HEK293T (cell line): ENCODE results near the gene APOBEC3H.
A peak's percentile ranks its signal among the peaks of the same experiment; 100 is the strongest.

Source experiments
- CTCF ChIA-PET: fragments of 350-600 bp; formaldehyde crosslinking; extraction: SDS; loops from one replicate; lab custom pipeline; 2021; ENCODE audit warnings: antibody characterized with exemption, inconsistent platforms; lab: Yijun Ruan, JAX
- POLR2A ChIA-PET: fragments of 350-600 bp; formaldehyde crosslinking; extraction: SDS; loops from one replicate; lab custom pipeline; 2020; ENCODE audit warnings: antibody characterized with exemption, inconsistent platforms; lab: Yijun Ruan, JAX
- DNase-seq: peaks from one replicate; pipeline ENCODE4 v3.0.0; 2012; ENCODE audit warnings: mixed read lengths; ENCODE audit errors: extremely low spot score
- ARNT ChIP-seq: fragments of 450-650 bp; IDR thresholded peaks from 2 replicates; pipeline ENCODE4 v1.6.1; 2017; ENCODE audit warnings: mild to moderate bottlenecking
- BHLHE40 ChIP-seq: fragments of 450-650 bp; IDR thresholded peaks from 2 replicates; pipeline ENCODE4 v1.6.1; 2016; ENCODE audit warnings: mild to moderate bottlenecking, moderate library complexity, borderline replicate concordance
- CTBP1 ChIP-seq: fragments of 450-650 bp; IDR thresholded peaks from 2 replicates; pipeline ENCODE4 v1.6.1; 2016; ENCODE audit warnings: borderline replicate concordance
- ELF4 ChIP-seq: fragments of 450-650 bp; IDR thresholded peaks from 2 replicates; pipeline ENCODE4 v1.6.1; 2017; ENCODE audit warnings: antibody characterized with exemption
- FOXA1 ChIP-seq: fragments of 450-650 bp; IDR thresholded peaks from 2 replicates; pipeline ENCODE4 v1.6.1; 2016; ENCODE audit warnings: mild to moderate bottlenecking
- FOXK2 ChIP-seq: fragments of 450-650 bp; IDR thresholded peaks from 2 replicates; pipeline ENCODE4 v1.6.1; 2016; ENCODE audit warnings: mild to moderate bottlenecking
- FOXM1 ChIP-seq: fragments of 450-650 bp; IDR thresholded peaks from 2 replicates; pipeline ENCODE4 v1.6.1; 2017; ENCODE audit warnings: mild to moderate bottlenecking, borderline replicate concordance
- HDGF ChIP-seq: fragments of 450-650 bp; IDR thresholded peaks from 2 replicates; pipeline ENCODE4 v1.6.1; 2017; ENCODE audit warnings: antibody characterized with exemption, borderline replicate concordance
- L3MBTL2 ChIP-seq: fragments of 450-650 bp; conservative IDR thresholded peaks from 2 replicates; pipeline ENCODE4 v1.6.1; 2016; ENCODE audit warnings: mild to moderate bottlenecking
- LEF1 ChIP-seq: fragments of 450-650 bp; IDR thresholded peaks from 2 replicates; pipeline ENCODE4 v1.6.1; 2017; ENCODE audit warnings: mild to moderate bottlenecking, borderline replicate concordance
- NFRKB ChIP-seq: fragments of 450-650 bp; IDR thresholded peaks from 2 replicates; pipeline ENCODE4 v1.6.1; 2016; ENCODE audit warnings: mild to moderate bottlenecking, moderate library complexity
- PKNOX1 ChIP-seq: fragments of 450-650 bp; IDR thresholded peaks from 2 replicates; pipeline ENCODE4 v1.6.1; 2016
- SP1 ChIP-seq: fragments of 450-650 bp; IDR thresholded peaks from 2 replicates; pipeline ENCODE4 v1.6.1; 2017
- SUZ12 ChIP-seq: fragments of 450-650 bp; IDR thresholded peaks from 2 replicates; pipeline ENCODE4 v1.6.1; 2016; ENCODE audit warnings: mild to moderate bottlenecking
- TARDBP ChIP-seq: fragments of 450-650 bp; IDR thresholded peaks from 2 replicates; pipeline ENCODE4 v1.6.1; 2016
- ZNF384 ChIP-seq: fragments of 450-650 bp; IDR thresholded peaks from 2 replicates; pipeline ENCODE4 v1.6.1; 2016

APOBEC3H gene

GRCh38 chr22:39103431-39103830 lies 6.4 kb downstream of the APOBEC3H start:
- POLR2A ChIA-PET = interaction anchor here (1.2 kb wide), 1 partner anchor 14 kb away, joined by 3 read pairs; no protein-coding TSS in a partner anchor
- TF ChIP-seq CTBP1 (no peak), FOXA1 (no peak), FOXK2 (no peak)
- no peak for DNase-seq
- CTCF ChIA-PET = no interaction called here

- ChIA-PET CTCF (no interaction called here), POLR2A (no interaction called here)
- no peak for DNase-seq
- TF ChIP-seq SUZ12 (no peak), HDGF (no peak), PKNOX1 (no peak)
These were observed 9.3 kb downstream of the APOBEC3H start for GRCh38 chr22:39106326-39106725.

- no peak for TF ChIP-seq TARDBP
- TF ChIP-seq ZNF384 = no peak
- no peak for TF ChIP-seq L3MBTL2
- POLR2A ChIA-PET = no interaction called here
- CTCF ChIA-PET = interaction anchor here (0.6 kb wide), 1 partner anchor 17 kb away, joined by 3 read pairs; no protein-coding TSS in a partner anchor
- DNase-seq = no peak
These were observed 11.4 kb downstream of the APOBEC3H start for GRCh38 chr22:39108487-39108886.

GRCh38 chr22:39109361-39109760 lies 12.3 kb downstream of the APOBEC3H start:
- CTCF ChIA-PET = no interaction called here
- DNase-seq = no peak
- TF ChIP-seq ELF4 (no peak), FOXM1 (no peak)
- POLR2A ChIA-PET = no interaction called here

- ChIA-PET POLR2A (interaction anchor here (0.8 kb wide), 1 partner anchor 12 kb away, joined by 3 read pairs; no protein-coding TSS in a partner anchor), CTCF (no interaction called here)
- no peak for TF ChIP-seq SP1
- peak; percentile 88 for TF ChIP-seq PKNOX1
- TF ChIP-seq HDGF = no peak
- TF ChIP-seq NFRKB = no peak
- DNase-seq = no peak
These were observed 13.9 kb downstream of the APOBEC3H start for GRCh38 chr22:39110631-39111561.

- DNase-seq = peak; percentile 14
- ChIA-PET CTCF (interaction anchor here (0.7 to 1.9 kb wide), 2 partner anchors 345 to 348 kb away, joined by 3 to 6 read pairs; no protein-coding TSS in a partner anchor), POLR2A (interaction anchor here (0.6 kb wide), 1 partner anchor 248 kb away, joined by 4 read pairs; no protein-coding TSS in a partner anchor)
- no peak for TF ChIP-seq ARNT
- TF ChIP-seq TARDBP = no peak
- no peak for TF ChIP-seq BHLHE40
- no peak for TF ChIP-seq ELF4
- peak; percentile 24 for TF ChIP-seq ZNF384
- TF ChIP-seq LEF1 = no peak
- no peak for TF ChIP-seq HDGF
- TF ChIP-seq CTBP1 = no peak
These were observed 17.1 kb downstream of the APOBEC3H start for GRCh38 chr22:39114112-39114511.

GRCh38 chr22:39115570-39115969 lies 18.5 kb downstream of the APOBEC3H start:
- ChIA-PET POLR2A (no interaction called here), CTCF (interaction anchor here (0.6 kb wide), 1 partner anchor 8 kb away, joined by 3 read pairs; no protein-coding TSS in a partner anchor)
- no peak for TF ChIP-seq TARDBP
- no peak for TF ChIP-seq LEF1
- no peak for TF ChIP-seq ARNT
- TF ChIP-seq NFRKB = no peak
- no peak for TF ChIP-seq BHLHE40
- DNase-seq = no peak

GRCh38 chr22:39115977-39116621 lies 19.1 kb downstream of the APOBEC3H start:
- POLR2A ChIA-PET = no interaction called here

More at GRCh38 chr22:39115977-39116621, 19.1 kb downstream of the APOBEC3H start:
- TF ChIP-seq L3MBTL2 (no peak), SUZ12 (no peak), FOXA1 (no peak), PKNOX1 (no peak), FOXM1 (no peak), BHLHE40 (no peak), HDGF (no peak), SP1 (no peak), ZNF384 (no peak), FOXK2 (no peak), TARDBP (no peak)
- CTCF ChIA-PET = no interaction called here
- DNase-seq = no peak
